Tibial nerve (tissue), 4 donors: ENCODE data around the gene TUB.

Experiments
- EP300 ChIP-seq, 2 donors: sonication (generic); formaldehyde crosslinking; IDR thresholded peaks; one replicate each; pipeline ENCODE4 v1.6.1; 2017; ENCODE audit warnings: antibody characterized with exemption in 2 of 2, mild to moderate bottlenecking in 1 of 2
- POLR2A ChIP-seq, 2 donors: fragments of 450-650 bp; IDR thresholded peaks; one replicate each; pipeline ENCODE4 v1.6.1; 2017; ENCODE audit warnings: antibody characterized with exemption in 2 of 2, mild to moderate bottlenecking in 2 of 2, moderate library complexity in 2 of 2
- TF ChIP-seq, protein P1 (sequence below), 5 experiments: fragments of 200-600 bp in 3 of 5; fragments of 450-650 bp in 2 of 5; sonication (generic) in 3 of 5; IDR thresholded peaks; one replicate each; pipeline ENCODE4 v1.5.1; 2016 to 2019; ENCODE audit warnings: antibody characterized with exemption in 5 of 5, mild to moderate bottlenecking in 3 of 5, moderate library complexity in 2 of 5

DNA sequence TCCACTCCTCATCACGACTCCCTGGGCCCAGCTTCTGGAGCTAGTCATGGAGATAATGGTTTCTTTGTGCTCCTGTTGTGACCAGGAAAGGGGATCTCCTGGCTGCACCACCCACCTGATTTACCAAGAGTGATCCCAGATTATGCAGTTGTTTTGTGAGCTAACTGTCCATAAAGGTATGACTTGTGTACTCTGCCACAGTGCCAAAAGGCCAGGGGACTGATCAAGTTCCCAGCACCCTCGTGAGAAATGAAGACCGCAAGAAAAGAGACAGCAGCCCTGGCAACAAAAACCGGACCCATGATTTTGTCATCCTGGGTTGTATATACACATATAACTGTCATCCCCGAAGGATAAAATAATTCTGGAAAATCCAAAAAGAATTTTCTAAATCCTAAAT is 26.6 kb downstream of the TUB start:
- TF ChIP-seq, protein P1, sequence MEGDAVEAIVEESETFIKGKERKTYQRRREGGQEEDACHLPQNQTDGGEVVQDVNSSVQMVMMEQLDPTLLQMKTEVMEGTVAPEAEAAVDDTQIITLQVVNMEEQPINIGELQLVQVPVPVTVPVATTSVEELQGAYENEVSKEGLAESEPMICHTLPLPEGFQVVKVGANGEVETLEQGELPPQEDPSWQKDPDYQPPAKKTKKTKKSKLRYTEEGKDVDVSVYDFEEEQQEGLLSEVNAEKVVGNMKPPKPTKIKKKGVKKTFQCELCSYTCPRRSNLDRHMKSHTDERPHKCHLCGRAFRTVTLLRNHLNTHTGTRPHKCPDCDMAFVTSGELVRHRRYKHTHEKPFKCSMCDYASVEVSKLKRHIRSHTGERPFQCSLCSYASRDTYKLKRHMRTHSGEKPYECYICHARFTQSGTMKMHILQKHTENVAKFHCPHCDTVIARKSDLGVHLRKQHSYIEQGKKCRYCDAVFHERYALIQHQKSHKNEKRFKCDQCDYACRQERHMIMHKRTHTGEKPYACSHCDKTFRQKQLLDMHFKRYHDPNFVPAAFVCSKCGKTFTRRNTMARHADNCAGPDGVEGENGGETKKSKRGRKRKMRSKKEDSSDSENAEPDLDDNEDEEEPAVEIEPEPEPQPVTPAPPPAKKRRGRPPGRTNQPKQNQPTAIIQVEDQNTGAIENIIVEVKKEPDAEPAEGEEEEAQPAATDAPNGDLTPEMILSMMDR (IDR thresholded peaks at IDR 0.05) = no peak
- TF ChIP-seq EP300 (IDR thresholded peaks at IDR 0.05) (no peak), POLR2A (IDR thresholded peaks at IDR 0.05) (no peak)
